HG02852 (cell line): ENCODE data around the gene FBLN7.

Experiments
- ATAC-seq: cut with Tn5 transposase; IDR thresholded peaks from one replicate; pipeline ENCODE4 v1.9.1; 2021; ENCODE audit warnings: mild to moderate bottlenecking, moderate library complexity; ENCODE audit not compliant: unreplicated experiment

Gene FBLN7

GRCh38 chr2:112155331-112156151 is 17.4 kb downstream of the FBLN7 start:
- ATAC-seq, result no peak

GRCh38 chr2:112156152-112156986 is 18.2 kb downstream of the FBLN7 start:
- ATAC-seq, result no peak

GRCh38 chr2:112157472-112157871 is 19.3 kb downstream of the FBLN7 start:
- ATAC-seq, result no peak

- ATAC-seq, result no peak
Measured at GRCh38 chr2:112159454-112159921, 21.3 kb downstream of the FBLN7 start.

GRCh38 chr2:112160283-112161250 is 22.4 kb downstream of the FBLN7 start:
- ATAC-seq, result no peak

GRCh38 chr2:112161431-112162145 is 23.4 kb downstream of the FBLN7 start:
- no peak for ATAC-seq

GRCh38 chr2:112162341-112162740 is 24.2 kb downstream of the FBLN7 start:
- no peak for ATAC-seq

- no peak for ATAC-seq
Measured at GRCh38 chr2:112162956-112163355, 24.8 kb downstream of the FBLN7 start.

- ATAC-seq, result no peak
Measured at GRCh38 chr2:112163541-112163981, 25.4 kb downstream of the FBLN7 start.

- no peak for ATAC-seq
Measured at GRCh38 chr2:112164876-112165275, 26.7 kb downstream of the FBLN7 start.

GRCh38 chr2:112165296-112165695 is 27.1 kb downstream of the FBLN7 start:
- no peak for ATAC-seq

GRCh38 chr2:112166806-112167499 is 28.8 kb downstream of the FBLN7 start:
- ATAC-seq, result no peak

- no peak for ATAC-seq
Measured at GRCh38 chr2:112168422-112169124, 30.4 kb downstream of the FBLN7 start.

GRCh38 chr2:112170495-112170894 is 32.3 kb downstream of the FBLN7 start:
- no peak for ATAC-seq

- ATAC-seq, result no peak
Measured at GRCh38 chr2:112173646-112174319, 35.6 kb downstream of the FBLN7 start.

GRCh38 chr2:112174383-112174782 is 36.2 kb downstream of the FBLN7 start:
- no peak for ATAC-seq

- no peak for ATAC-seq
Measured at GRCh38 chr2:112175333-112175732, 37.1 kb downstream of the FBLN7 start.

- no peak for ATAC-seq
Measured at GRCh38 chr2:112175958-112176573, 37.9 kb downstream of the FBLN7 start.
